SK-N-MC (cell line): ENCODE results near the gene SPATA3.

Source experiments
- EZH2 ChIP-seq: fragments of 200-600 bp; sonication (generic); IDR thresholded peaks from one replicate; pipeline ENCODE4 v1.6.1; 2017; ENCODE audit warnings: antibody characterized with exemption
- POLR2AphosphoS5 ChIP-seq: IDR thresholded peaks from 2 replicates; pipeline ENCODE4 v1.6.1; 2012; ENCODE audit warnings: mild to moderate bottlenecking, low read depth, low read length, borderline replicate concordance

GRCh38 chr2:230976671-230977171 lies 19.2 kb upstream of the SPATA3 start:
- TF ChIP-seq POLR2AphosphoS5 (no peak), EZH2 (no peak)
